NCI-H1436 treated with DMSO at 0.1 percent for 48 hours (cell line): ENCODE data around the gene HTD2.
"Not testable (repeated sequence)": the region's sequence is repeated elsewhere in the genome, so short reads cannot be mapped to it uniquely, and the experiment has no call there.

Source experiments
- DNase-seq: peaks from one replicate; lab custom pipeline; 2025; lab: John Stamatoyannopoulos, UW

HTD2 gene

DNA sequence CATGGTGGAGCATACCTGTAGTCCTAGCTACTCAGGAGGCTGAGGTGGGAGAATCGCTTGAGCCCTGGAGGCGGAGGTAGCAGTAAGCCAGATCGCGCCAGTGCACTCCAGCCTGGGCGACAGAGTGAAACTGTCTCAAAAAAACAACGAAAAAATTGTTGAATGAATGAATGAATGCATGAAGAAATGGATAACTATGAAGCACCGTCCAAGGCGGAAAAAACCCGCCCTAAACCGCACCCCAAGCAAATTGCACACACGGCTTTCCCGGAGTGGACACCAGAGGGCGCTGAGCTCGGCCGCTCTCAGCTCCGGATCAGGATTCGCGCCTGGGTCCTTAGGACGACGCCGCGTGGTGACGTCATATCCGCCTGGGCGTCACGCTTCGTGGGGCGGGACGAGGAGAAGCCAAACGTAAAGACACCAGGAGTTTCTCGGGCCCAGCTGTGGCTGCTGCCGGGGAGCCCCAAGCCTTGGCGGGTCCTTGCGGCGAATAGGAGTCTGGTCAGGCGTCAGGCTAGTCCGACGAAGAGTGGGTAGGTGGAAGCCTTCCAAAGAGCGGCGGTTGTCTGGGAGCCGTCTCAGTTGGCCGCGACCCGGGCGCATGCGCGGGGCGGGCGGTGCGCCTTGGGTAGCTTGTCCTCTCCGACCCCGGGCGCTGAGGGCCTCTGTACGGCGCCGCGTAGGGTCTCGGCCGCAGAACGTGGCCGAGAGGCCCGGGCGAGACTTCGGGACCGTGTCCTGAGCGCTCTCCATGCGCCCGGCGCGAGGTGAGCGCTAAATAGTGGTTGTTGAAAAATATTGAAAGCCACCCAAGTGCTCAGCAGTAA is at the start of gene HTD2, which contains the start of gene RPP14:
Gene HTD2, plus strand, starts transcription at position 639 of the 830 bp plus-strand sequence. CDS start 11,094 bp downstream, outside the sequence.
Gene RPP14, plus strand, starts transcription at position 364 of the 830 bp plus-strand sequence. CDS start 4,085 bp downstream, outside the sequence.
- DNase-seq = peak; percentile 53

DNA sequence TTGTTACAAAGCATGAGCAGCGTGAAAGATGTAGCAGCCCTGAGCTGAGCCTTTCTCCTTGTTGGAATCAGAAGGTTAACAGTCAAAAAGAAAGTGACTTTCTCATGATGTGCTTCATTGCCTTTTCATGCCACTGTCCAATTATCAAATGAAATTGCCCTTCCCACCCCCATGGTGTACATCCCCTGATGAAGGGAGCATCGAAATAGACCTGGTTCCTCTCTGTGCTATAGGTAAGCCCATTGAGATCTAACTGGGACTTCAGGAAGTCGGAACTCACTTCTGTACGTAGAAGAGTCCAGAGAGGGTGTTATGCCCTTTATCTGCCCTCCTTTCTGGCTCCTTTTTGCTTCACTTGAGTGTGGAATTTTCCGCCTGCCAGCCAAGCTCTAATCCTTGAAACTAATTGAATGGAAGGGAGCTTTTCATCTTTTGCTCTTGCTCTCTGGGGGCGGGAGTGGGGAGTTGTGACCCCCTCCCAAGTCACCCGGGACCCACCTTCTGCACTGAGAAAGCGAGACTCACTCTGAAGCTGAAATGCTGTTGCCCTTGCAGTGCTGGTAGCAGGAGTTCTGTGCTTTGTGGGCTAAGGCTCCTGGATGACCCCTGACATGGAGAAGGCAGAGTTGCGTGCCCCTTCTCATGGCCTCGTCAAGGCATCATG is 47.8 kb upstream of the HTD2 start:
- no peak for DNase-seq

DNA sequence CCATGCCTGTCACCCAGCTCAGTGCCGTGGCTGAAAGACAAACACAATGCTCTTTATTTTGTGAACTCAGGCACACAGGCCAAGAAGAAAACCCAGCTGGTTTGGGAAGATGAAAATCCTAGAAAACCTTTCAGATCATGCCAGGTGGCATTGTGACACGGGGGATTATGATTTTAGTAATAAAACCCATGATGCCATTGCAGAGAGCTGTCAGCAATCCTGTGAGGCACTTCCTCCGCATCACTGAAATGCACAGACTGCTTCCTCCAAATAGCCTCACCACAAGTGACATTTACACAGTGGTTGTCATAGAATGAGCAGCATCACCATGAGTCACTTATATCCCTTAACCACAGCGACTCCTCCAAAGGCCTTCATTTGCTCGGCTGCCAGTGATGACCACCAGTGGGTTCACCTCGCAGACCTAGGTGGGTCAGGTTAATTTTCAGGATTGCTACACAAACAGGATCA is 46.0 kb upstream of the HTD2 start:
- DNase-seq = no peak

DNA sequence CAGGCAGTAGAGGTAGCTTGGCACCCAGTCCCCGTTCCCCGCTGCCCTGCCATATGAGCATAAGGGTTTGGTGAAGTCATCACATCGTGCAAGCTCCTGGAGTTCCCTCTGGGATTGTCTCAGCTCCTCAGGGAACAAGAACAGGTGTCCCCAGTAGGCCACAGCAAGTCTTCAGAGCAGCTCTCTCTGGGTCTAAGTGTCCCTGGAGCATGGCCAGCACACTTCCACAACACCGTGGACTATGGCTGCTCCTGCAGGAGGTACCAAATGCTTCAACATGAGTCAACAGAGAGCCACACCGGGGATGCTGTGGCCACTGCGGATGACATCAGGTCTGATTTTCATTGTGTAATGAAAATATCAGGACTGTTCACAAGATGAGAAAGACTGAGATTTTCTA is 45.6 kb upstream of the HTD2 start:
- no peak for DNase-seq

- DNase-seq = no peak
Measured at GRCh38 chr3:58261954-58262666, 44.2 kb upstream of the HTD2 start.

DNA sequence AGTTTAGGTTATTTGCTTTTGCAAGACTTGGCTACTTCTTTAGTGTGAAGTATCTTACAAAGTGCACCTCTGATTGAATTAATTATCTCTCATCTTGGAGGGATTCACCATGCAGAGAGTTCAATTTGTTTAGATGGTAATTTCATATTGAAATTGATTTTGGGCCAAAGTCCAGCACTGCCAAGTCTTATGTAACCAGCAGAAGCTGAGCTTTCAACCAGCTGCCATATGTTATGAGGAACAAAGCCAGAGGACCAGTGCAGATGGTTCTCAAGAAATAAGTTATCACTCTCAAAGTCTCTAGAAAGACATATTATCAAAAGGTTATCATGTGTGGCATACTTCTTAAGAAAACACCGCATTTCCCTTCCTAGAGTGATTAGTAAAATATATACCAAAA is 39.7 kb upstream of the HTD2 start:
- no peak for DNase-seq

DNA sequence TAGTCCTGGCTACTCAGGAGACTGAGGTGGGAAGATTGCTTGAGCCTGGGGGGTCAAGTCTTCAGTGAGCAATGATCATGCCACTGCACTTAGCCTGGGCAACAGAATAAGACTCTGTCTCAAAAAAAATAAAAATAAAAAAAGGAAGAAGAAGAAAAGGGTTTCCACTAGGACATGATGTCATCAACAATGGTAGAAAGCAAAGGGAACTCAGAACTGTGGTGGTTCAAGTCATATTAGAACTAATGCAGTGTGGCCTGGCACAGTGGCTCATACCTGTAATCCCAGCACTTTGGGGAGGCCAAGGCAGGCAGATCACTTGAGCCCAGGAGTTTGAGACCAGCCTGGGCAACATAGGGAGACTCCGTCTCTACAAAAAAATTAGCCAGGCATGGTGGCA is 38.8 kb upstream of the HTD2 start:
- not testable (repeated sequence) for DNase-seq

DNA sequence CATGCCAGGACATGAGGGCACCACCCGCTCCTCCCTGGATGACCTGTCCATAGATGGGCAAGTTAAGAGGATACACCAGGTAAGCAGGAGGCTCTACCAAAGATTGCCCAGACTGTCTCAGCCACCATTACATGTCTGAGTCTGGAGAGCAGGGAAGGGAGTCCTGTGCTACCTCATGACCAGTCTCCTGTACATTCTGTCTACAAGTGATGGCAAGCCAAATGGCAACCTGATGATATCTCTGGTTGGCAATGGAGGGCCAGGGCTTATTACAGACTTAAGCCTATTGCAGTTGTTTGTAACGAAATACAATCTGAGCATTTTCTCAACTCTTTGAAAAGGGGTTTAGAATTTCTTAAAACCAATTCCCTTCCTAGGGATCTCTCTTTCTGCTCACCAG is 37.0 kb upstream of the HTD2 start:
- no peak for DNase-seq

DNA sequence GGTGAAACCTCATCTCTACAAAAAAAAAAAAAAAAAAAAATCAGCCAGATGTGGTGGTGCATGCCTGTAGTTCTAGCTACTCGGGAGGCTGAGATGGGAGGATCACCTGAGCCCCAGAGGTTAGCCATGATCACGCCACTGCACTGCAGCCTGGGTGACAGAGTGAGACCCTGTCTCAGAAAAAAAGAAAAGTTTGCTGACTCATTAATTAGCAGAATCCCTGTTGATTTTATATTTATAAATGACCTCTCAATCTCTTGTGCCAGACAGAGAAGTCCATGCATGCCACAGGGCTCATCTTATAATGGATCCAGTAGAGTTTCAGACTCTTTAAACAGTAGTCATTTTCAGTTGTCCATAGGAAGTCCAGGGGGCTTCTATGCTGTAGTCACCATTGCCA is 35.8 kb upstream of the HTD2 start:
- DNase-seq = no peak

- no peak for DNase-seq
Measured at GRCh38 chr3:58271901-58272501, 34.3 kb upstream of the HTD2 start.

- no peak for DNase-seq
Measured at GRCh38 chr3:58272891-58273290, 33.4 kb upstream of the HTD2 start.

GRCh38 chr3:58273362-58273761 is 33.0 kb upstream of the HTD2 start:
- not testable (repeated sequence) for DNase-seq

DNA sequence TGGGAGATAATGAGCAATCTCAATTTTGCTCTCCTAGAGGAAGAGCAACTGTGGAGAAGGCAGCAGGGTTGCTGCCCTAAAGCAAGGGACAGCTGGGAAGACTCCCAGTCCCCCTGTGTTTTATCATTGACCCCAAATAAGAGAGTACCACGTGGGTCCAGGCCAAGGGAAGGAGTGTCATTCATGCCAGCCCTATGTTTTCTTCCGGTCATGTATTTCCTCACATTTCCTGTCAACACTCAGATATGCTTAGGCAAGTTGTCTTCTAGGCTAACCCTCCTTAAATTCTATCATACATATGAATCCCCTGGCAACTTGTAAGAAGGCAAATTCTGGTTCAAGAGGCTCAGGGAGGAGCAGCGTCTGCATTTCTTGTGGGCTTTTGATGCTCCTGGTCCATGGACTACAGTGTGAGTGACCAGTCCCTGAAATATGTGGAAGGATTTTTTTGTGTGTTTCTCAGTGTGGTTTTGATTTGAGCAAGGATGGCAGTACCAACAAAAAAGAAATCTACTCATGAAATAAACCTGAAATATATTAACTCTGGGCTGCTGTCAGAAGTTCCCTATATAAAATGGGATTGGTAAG is 32.2 kb upstream of the HTD2 start:
- DNase-seq = no peak

- DNase-seq = no peak
Measured at GRCh38 chr3:58281069-58281468, 25.3 kb upstream of the HTD2 start.

DNA sequence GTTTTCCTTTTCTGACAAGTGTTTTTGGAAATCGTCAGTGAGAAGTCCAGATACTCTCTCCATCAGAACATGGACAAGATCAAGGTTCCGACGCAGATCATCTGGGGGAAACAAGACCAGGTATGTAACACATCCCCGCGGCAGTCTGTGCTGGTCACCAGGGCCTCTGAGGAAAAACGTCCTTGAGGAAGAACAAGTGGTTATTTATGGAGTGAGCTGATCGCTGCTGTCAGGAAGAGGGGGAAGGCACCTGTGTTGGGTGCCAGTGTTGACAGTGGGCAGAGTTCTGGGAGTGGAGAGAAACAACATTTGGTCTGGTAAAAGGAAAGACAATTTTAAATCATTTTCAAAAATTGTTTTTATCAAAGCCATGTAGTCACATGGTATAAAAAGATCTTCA is 21.0 kb upstream of the HTD2 start:
- no peak for DNase-seq

DNA sequence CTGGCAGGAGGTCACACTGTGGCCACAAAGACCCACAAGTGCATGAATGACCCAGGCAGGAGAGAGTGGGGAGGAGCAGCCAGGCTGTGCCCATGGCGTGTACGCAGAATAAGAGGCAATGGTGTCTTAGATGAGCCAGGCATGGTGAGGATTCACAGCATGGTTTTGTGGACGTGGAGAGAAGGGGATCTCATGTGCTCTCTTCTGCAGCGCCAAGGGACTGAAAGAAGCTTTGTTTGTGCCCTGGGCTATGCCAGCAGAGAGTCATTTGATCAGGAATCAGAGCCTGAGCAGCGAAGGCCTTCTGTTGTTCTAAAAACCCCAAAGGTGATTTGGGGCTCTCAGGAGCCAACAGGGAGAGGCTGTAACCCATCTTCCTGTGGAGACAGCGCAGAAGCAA is 19.0 kb upstream of the HTD2 start:
- no peak for DNase-seq

GRCh38 chr3:58288011-58288728 is 18.1 kb upstream of the HTD2 start:
- no peak for DNase-seq

GRCh38 chr3:58288964-58289613 is 17.2 kb upstream of the HTD2 start:
- not testable (repeated sequence) for DNase-seq

GRCh38 chr3:58290446-58290845 is 15.9 kb upstream of the HTD2 start:
- not testable (repeated sequence) for DNase-seq

GRCh38 chr3:58291671-58292338 is 14.5 kb upstream of the HTD2 start:
- DNase-seq = no peak
